ENCODE data around the gene CLASP1.
"Not testable (repeated sequence)": the region's sequence is repeated elsewhere in the genome, so short reads cannot be mapped to it uniquely, and the experiment has no call there.

CLASP1 gene

GRCh38 chr2:121664086-121664485 is 14.8 kb upstream of the CLASP1 start:
- no peak for TF ChIP-seq CTCF (conservative IDR thresholded peaks at IDR 0.05; ENCODE audit: control insufficient read depth, insufficient read depth, low read depth, low read length)
- DNase-seq (ENCODE audit: low read depth): no peak
- no peak overlapping the region for H3K4me3 ChIP-seq (ENCODE audit: control insufficient read depth, low read depth, low read length)

- DNase-seq (ENCODE audit: low read depth): no peak
- no peak for TF ChIP-seq CTCF (conservative IDR thresholded peaks at IDR 0.05; ENCODE audit: control insufficient read depth, insufficient read depth, low read depth, low read length)
- H3K4me3 ChIP-seq (ENCODE audit: control insufficient read depth, low read depth, low read length): no peak overlapping the region
These were observed 14.2 kb upstream of the CLASP1 start for GRCh38 chr2:121663434-121663833.

GRCh38 chr2:121662656-121663055 is 13.4 kb upstream of the CLASP1 start:
- no peak overlapping the region for H3K4me3 ChIP-seq (ENCODE audit: control insufficient read depth, low read depth, low read length)
- DNase-seq (ENCODE audit: low read depth): no peak
- no peak for TF ChIP-seq CTCF (conservative IDR thresholded peaks at IDR 0.05; ENCODE audit: control insufficient read depth, insufficient read depth, low read depth, low read length)

GRCh38 chr2:121659933-121660332 is 10.7 kb upstream of the CLASP1 start:
- TF ChIP-seq CTCF (conservative IDR thresholded peaks at IDR 0.05; ENCODE audit: control insufficient read depth, insufficient read depth, low read depth, low read length): no peak
- no peak for DNase-seq (ENCODE audit: low read depth)
- H3K4me3 ChIP-seq (ENCODE audit: control insufficient read depth, low read depth, low read length): no peak overlapping the region

GRCh38 chr2:121658393-121658792 is 9.1 kb upstream of the CLASP1 start:
- DNase-seq (ENCODE audit: low read depth): peak; percentile 48
- not testable (repeated sequence) for H3K4me3 ChIP-seq (ENCODE audit: control insufficient read depth, low read depth, low read length)

GRCh38 chr2:121653035-121653434 is 3.8 kb upstream of the CLASP1 start:
- no peak overlapping the region for H3K4me3 ChIP-seq (ENCODE audit: control insufficient read depth, low read depth, low read length)
- no peak for DNase-seq (ENCODE audit: low read depth)
- no peak for TF ChIP-seq CTCF (conservative IDR thresholded peaks at IDR 0.05; ENCODE audit: control insufficient read depth, insufficient read depth, low read depth, low read length)

GRCh38 chr2:121650315-121650930 is 1.2 kb upstream of the CLASP1 start:
- DNase-seq (ENCODE audit: low read depth): peak; percentile 25
- TF ChIP-seq CTCF (conservative IDR thresholded peaks at IDR 0.05; ENCODE audit: control insufficient read depth, insufficient read depth, low read depth, low read length): no peak
- peak overlapping the region; percentile 95 for H3K4me3 ChIP-seq (ENCODE audit: control insufficient read depth, low read depth, low read length)

Measured in fibroblast of mammary gland (primary cell).